GM12873 (cell line): ENCODE measurements around the gene CORO2A.

ENCODE experiments used
- CTCF ChIP-seq: IDR thresholded peaks from 2 replicates; pipeline ENCODE4 v1.5.1; 2012; ENCODE audit warnings: low read depth, mild to moderate bottlenecking, moderate library complexity, low read length, control low read depth; ENCODE audit not compliant: insufficient read depth; ENCODE audit errors: missing control alignments

Gene CORO2A

GRCh38 chr9:98232926-98233325 lies 40.5 kb upstream of the CORO2A start:
- no peak for TF ChIP-seq CTCF

- TF ChIP-seq CTCF = no peak
Measured at GRCh38 chr9:98231770-98232478, 39.5 kb upstream of the CORO2A start.

- no peak for TF ChIP-seq CTCF
Measured at GRCh38 chr9:98230789-98231188, 38.4 kb upstream of the CORO2A start.

- no peak for TF ChIP-seq CTCF
Measured at GRCh38 chr9:98230304-98230703, 37.9 kb upstream of the CORO2A start.

- no peak for TF ChIP-seq CTCF
Measured at GRCh38 chr9:98229620-98230019, 37.2 kb upstream of the CORO2A start.

- no peak for TF ChIP-seq CTCF
Measured at GRCh38 chr9:98229090-98229395, 36.6 kb upstream of the CORO2A start.

GRCh38 chr9:98228392-98229089 lies 36.1 kb upstream of the CORO2A start:
- TF ChIP-seq CTCF = no peak
